ENCODE data around the gene PTCH2.
"Not testable (repeated sequence)": the region's sequence is repeated elsewhere in the genome, so short reads cannot be mapped to it uniquely, and the experiment has no call there.

Gene PTCH2

DNA sequence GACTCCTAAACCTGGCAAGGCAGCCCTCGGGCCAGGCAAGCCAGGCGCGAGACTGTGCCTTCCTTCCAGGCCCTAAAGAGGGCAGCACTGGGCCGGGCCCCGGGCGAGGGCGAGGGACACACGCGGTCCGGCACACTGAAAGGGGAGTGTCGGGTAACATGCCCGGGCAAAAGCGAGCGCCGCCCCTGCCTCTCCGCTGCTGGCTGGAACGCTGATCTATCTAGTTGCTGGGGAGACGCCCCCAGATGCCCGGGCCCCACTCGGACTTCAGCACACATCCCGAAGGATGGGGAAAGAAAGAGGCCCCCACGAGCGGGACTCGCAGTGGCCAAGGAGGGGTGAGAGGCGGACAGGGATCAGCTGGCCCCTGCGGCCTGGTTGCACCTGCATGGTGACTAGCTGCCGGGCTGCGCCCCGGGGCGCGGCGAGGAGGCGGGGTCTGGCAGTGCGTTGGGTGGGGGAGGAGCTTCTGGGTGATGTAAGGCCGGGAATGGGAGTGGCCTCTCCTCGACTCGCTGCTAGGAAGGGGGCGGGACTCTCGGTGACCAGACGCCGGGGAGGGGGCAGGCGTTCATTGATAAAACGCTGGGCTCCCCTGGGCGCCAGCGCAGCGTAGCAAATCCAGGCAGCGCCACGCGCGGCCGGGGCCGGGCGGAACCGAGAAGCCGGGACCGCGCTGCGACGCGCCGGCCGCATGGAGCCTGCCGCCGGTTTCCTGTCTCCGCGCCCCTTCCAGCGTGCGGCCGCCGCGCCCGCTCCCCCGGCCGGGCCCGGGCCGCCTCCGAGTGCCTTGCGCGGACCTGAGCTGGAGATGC is 43.1 kb downstream of the PTCH2 start, which contains the start of gene PLK3:
TSS of gene PLK3 (plus strand) at position 608 of the 815 bp plus-strand sequence. CDS start at position 695, 87 bp downstream.
- peak; percentile 97 for DNase-seq

- DNase-seq: no peak
These were observed 44.3 kb downstream of the PTCH2 start for GRCh38 chr1:44798481-44799365.

DNA sequence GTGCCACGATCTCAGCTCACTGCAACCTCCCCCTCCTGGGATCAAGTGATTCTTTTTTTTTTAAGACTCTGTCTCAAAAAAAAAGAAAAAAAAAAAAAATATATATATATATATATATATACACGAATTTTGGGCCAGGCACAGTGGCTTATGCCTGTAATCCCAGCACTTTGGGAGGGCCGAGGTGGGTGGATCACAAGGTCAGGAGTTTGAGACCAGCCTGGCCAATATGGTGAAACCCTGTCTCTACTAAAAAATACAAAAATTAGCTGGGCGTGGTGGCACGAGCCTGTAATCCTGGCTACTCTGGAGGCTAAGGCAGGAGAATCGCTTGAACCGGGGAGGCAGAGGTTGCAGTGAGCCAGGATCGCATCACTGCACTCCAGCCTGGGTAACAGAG is 45.2 kb downstream of the PTCH2 start:
- DNase-seq: not testable (repeated sequence)

DNA sequence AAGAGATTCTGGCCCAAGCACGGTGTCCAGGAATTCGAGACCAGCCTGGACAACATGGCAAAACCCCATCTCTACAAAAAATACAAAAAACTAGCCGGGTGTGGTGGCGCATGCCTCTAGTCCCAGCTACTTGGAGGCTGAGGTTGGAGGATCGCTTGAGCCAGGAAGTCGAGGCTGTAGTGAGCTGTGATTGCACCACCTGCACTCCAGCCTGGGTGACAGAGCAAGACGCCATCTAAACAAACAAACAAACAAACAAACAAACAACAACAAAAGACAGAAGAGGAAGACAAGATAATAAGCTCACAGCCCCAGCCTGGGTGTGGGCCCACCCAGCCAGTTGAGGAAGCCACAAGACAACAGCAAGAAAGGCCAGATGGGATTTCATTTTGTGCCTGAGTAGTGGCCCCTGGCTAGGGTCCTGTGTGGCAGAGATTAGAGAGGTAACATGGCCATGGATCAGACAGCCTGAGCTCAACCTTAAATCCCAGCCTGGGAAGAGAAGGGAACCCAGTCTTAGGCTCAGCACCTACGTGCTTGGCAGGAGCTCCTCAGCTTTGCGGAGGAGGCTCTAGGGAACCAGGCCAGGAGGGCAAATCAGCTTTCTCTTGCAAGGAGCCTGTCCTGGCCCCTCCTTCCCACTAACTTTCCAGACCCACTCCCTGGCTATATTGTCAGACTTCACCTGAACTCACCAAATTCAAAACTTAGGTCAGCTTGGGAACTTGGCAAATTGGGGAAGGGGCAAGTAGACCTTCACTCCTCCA is 50.1 kb downstream of the PTCH2 start:
- DNase-seq: no peak

DNA sequence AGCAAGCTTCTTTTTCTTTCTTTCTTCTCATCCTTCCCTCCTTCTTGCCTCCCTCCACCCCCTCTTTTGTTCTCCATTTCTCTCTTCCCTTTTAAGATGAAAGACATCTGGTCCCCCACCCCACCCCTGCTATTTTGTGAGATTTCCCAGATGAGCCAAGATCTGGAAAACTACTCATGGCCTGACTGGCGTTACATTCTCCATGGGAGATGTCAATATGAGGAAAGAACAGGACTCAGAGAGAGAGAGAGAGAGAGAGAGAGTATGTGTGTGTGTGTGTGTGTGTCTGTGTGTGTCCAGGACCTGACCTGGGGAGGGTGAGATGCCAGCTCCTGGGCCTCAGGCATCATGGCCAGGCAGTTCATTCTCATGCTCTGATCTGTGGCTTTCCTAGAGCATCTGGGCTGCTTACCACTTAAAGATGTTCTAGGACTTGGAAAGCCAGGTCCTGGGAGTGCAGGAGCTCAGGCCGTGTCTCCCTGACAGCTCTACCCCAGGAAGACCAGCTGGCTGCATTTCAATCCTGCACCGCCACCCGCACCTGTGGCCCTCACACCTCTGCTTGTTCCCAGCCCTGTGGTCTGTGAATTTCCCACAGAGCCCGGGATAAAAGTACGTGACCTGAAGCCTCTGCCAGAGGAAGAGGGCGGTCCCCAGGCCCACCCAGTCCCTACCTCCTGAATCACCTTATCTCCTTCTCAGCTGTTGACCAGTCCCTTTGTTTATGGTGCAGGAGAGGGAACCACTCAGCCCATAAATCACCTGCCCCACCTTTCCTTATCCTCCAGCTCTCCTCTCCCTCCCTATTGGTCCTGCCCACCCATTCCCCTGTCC is 51.9 kb downstream of the PTCH2 start:
- DNase-seq: no peak

DNA sequence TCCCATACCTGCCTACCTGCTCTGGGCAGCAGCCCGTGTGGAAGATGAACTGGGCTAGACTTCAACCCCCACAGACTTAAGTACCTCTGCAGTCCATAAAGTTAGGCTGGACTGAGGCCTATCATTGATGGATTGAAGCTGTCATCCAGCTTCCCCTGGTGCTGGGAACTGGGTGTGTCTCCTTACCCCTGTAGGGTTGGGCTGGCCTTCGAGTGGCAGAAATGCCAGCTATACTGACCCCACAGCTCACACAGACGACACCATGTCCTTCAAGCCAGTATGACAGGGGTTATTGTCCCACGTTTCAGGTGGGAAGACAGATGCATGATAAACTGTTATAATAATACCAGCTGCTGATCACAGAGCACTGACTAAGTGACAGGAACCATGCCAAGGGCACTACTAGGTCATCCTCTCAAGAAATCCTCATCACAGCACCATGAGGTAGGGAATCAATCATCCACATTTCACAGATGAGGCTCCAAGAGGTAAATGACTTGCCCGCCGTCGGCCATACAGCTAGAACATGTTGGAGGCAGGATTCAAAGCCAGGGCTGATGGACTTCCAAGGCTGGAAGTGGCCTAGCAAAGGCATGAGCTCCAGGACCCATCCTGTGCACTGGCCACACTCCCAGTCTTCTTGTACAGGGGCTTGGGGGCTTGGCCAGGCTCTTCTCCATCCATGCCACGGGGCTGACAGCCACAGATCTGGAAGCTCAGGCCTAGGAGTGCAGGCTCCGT is 54.8 kb downstream of the PTCH2 start, which contains the start of gene BEST4:
TSS of gene BEST4 (minus strand) at position 51 of the 741 bp plus-strand sequence. CDS start 465 bp downstream, outside the sequence.
- DNase-seq: no peak

DNA sequence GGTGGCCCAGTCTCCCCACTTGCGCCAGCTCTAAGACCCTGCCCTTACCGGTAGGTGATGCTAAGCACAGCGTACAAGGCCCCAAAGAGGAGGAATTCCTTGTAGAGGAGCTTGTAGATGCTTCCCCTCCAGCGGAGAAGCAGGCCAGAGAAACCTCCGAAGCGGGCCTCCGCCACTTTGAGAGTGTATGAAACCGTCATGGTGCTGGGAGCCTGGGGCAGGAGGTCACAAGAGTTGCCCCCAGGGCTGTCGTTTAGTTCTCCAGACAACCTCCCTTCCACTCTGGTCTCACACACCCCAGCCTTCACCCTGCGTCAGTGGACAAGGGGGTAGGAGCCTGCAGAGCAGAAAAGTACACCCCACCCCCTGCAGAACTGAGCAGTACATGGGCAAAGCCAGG is 55.5 kb downstream of the PTCH2 start:
- no peak for DNase-seq

- DNase-seq: no peak
These were observed 56.1 kb downstream of the PTCH2 start for GRCh38 chr1:44786841-44787426.

DNA sequence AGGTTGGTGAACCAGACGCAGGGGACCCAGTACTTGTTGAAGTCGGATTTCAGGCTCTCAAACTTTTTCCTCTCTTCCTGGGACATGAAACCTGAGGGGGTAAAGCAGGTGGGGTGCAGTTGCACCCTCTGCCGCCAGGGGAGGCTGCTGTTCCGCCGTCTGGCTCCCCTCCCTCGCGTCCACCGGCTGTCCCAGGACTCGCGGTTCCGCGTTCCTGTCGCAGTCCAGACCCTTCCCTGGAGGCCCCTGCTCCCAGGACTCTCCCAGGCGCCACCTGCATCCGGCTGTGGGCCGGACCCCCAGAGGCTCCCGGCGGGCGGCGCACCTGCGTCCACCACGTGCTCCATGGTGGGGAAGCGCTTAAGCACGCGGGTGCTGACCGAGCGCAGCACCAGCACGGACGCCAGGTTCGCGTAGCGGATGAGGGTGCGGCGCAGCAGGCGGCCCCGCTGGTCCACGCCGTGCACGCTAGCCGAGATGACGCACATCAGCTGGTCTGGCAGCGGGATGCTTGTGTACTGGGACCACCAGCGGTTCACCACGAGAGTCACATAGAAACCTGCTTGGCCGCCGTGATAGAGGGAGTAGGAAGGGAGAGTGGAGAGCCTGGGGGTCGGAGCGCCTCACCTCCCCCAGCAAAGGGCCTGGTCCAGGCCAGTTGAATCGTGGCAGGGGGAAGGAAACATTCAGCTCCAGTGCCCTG is 56.8 kb downstream of the PTCH2 start:
- no peak for DNase-seq

DNA sequence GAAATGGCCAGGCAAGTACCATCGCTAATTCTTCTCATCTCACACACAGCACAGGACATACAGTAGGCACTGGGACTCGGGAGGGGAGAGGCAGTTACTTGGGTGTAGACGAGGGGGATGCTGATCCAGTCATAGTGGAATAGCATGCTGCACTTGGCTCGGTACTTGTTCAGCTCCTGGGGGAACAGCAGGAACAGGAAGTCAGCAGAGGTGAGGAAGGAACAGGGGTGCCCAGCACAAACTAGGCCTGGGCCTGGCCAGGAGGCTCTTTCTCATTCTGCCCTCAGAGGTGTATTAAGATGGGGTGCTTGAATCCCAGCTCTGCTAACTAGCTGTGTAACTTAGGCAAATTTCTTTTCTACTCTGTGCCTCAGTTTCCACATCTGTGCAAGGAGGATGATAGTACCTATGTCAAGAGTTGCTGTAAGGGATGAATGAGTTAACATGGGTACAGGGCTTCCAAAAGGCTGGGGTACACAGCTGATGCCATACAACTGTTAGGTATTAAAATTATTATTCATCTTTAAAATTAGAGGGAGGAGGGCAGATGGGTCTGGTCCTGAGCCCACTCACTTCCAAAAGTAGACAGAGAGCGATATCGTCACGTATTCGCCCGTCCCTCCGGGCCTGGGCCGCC is 57.4 kb downstream of the PTCH2 start:
- DNase-seq: no peak

- no peak for DNase-seq
These were observed 58.0 kb downstream of the PTCH2 start for GRCh38 chr1:44785029-44785380.

- DNase-seq: no peak
These were observed 58.7 kb downstream of the PTCH2 start for GRCh38 chr1:44784094-44785028.

GRCh38 chr1:44783697-44784093 is 59.4 kb downstream of the PTCH2 start:
- no peak for DNase-seq

GRCh38 chr1:44780583-44781121 is 62.4 kb downstream of the PTCH2 start:
- no peak for DNase-seq

GRCh38 chr1:44778705-44779576 is 64.1 kb downstream of the PTCH2 start:
- DNase-seq: no peak

DNA sequence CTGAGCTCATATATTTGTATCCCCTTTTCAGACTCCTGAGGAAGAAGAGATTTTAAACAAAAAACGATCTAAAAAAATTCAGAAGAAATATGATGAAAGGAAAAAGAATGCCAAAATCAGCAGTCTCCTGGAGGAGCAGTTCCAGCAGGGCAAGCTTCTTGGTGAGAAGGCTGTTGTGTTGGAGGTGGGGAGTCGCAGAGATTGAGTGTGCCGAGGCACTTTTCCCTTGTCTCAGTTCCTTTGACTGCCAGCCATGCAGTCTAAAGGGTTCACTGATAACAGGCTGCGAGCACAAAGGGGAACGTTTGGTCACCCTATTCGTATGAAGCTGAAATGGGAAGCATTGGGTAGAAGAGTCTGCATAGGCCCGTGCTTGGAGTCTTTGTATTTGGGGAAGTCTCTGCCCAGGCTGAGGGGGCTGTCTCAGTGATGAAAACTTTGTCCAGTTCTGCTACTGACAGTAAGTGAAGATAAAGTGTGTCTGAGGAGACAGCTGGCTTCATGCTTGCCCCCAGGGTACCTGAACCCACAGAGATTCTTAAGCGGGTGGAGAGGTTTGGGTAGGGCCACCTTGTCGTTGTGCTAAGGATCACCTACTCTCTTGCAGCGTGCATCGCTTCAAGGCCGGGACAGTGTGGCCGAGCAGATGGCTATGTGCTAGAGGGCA is 65.0 kb downstream of the PTCH2 start:
- DNase-seq: no peak

- DNase-seq: no peak
These were observed 65.5 kb downstream of the PTCH2 start for GRCh38 chr1:44777547-44777946.

All from NCI-H1694 treated with DMSO at 0.1 percent for 48 hours (cell line).